Cardiac muscle cell (in vitro differentiated cells and primary cell): Measurements from ENCODE around the gene PTPRK. TPM values are rescaled to one million over a fixed set of nuclear protein-coding genes. Genes with fewer than 3 reads are reported as not detected.
A peak's percentile ranks its signal among the peaks of the same experiment; 100 is the strongest.

Experiments
- DNase-seq, 2 donors: peaks; one replicate each; pipeline versions ENCODE4 v3.0.0 to v3.0.0-alpha.2; 2010 to 2017; ENCODE audit warnings: low read depth in 1 of 2, low spot score in 1 of 2
- H3K27ac ChIP-seq: fragments of 200-600 bp; sonication (generic); 2 replicates; pipeline ENCODE4 v1.5.1; 2016
- H3K27me3 ChIP-seq: fragments of 200-600 bp; sonication (generic); 2 replicates; pipeline ENCODE4 v1.6.0; 2016; ENCODE audit warnings: control low read depth
- H3K36me3 ChIP-seq: fragments of 200-600 bp; sonication (generic); 2 replicates; pipeline ENCODE4 v1.5.1; 2016; ENCODE audit warnings: control low read depth
- H3K4me1 ChIP-seq: fragments of 200-600 bp; sonication (generic); 2 replicates; pipeline ENCODE4 v1.8.1; 2017; ENCODE audit warnings: low read depth, mild to moderate bottlenecking, mixed run types
- H3K4me3 ChIP-seq: fragments of 200-600 bp; sonication (generic); 2 replicates; pipeline ENCODE4 v1.5.1; 2016; ENCODE audit warnings: mild to moderate bottlenecking
- H3K9me3 ChIP-seq: fragments of 200-600 bp; sonication (generic); 2 replicates; pipeline ENCODE4 v1.5.1; 2017; ENCODE audit warnings: low read depth, mild to moderate bottlenecking, control low read depth
- CTCF ChIP-seq: IDR thresholded peaks from 2 replicates; pipeline ENCODE4 v1.5.1; 2012; ENCODE audit warnings: low read depth, mild to moderate bottlenecking, low read length
- polyA plus RNA-seq: library from polyadenylated mRNA; unstranded; fragments of >200 nt; fragmentation: Nextera tagmentation; extraction: Ambion mirVana; gene quantifications from 2 replicates; pipeline ENCODE4 v1.2.1, GENCODE V29; 2016
- total RNA-seq: library from RNA; depleted of rRNA; stranded (reverse); fragments of >200 nt; gene quantifications from 2 replicates; pipeline ENCODE4 v1.2.3, GENCODE V29; 2016

PTPRK gene
- total and polyA plus RNA-seq, 2 experiments from 2014 or later, result 48.3 to 73.1 TPM

- no peaks in the 10 kb centered on the region for H3K27me3 ChIP-seq
- TF ChIP-seq CTCF, result no peak
- H3K27ac ChIP-seq, result peak overlapping the region; percentile 22
- H3K4me3 ChIP-seq, result no peak overlapping the region
- H3K4me1 ChIP-seq, result peaks cover 60% of the 10 kb centered on the region
- no peak for DNase-seq
- no peaks in the 10 kb centered on the region for H3K36me3 ChIP-seq
- no peaks in the 10 kb centered on the region for H3K9me3 ChIP-seq
Observed at GRCh38 chr6:128319946-128320345, 200.5 kb downstream of the PTPRK start.

GRCh38 chr6:128319157-128319556 lies 201.2 kb downstream of the PTPRK start:
- no peaks in the 10 kb centered on the region for H3K36me3 ChIP-seq
- H3K27ac ChIP-seq, result peak overlapping the region; percentile 32
- no peaks in the 10 kb centered on the region for H3K9me3 ChIP-seq
- TF ChIP-seq CTCF, result no peak
- no peak for DNase-seq
- H3K27me3 ChIP-seq, result no peaks in the 10 kb centered on the region
- no peak overlapping the region for H3K4me3 ChIP-seq
- peaks cover 61% of the 10 kb centered on the region for H3K4me1 ChIP-seq

GRCh38 chr6:128316258-128316929 lies 204.0 kb downstream of the PTPRK start:
- TF ChIP-seq CTCF, result no peak
- peak overlapping the region; percentile 84 for H3K27ac ChIP-seq
- no peaks in the 10 kb centered on the region for H3K9me3 ChIP-seq

GRCh38 chr6:128314190-128314589 lies 206.2 kb downstream of the PTPRK start:
- no peak for TF ChIP-seq CTCF
- Histone ChIP-seq H3K9me3 (no peaks in the 10 kb centered on the region), H3K4me1 (peaks cover 88% of the 10 kb centered on the region), H3K4me3 (no peak overlapping the region), H3K27ac (peak overlapping the region; percentile 84), H3K27me3 (no peaks in the 10 kb centered on the region), H3K36me3 (no peaks in the 10 kb centered on the region)
- DNase-seq, result no peak

More at GRCh38 chr6:128316258-128316929, 204.0 kb downstream of the PTPRK start:
- H3K27me3 ChIP-seq, result no peaks in the 10 kb centered on the region
- peaks cover 89% of the 10 kb centered on the region for H3K4me1 ChIP-seq
- no peak overlapping the region for H3K4me3 ChIP-seq
- no peak for DNase-seq
- H3K36me3 ChIP-seq, result no peaks in the 10 kb centered on the region

- no peak for TF ChIP-seq CTCF
- peaks cover 74% of the 10 kb centered on the region for H3K4me1 ChIP-seq
- H3K27me3 ChIP-seq, result no peaks in the 10 kb centered on the region
- no peak overlapping the region for H3K4me3 ChIP-seq
- DNase-seq, result no peak
- peak overlapping the region; percentile 84 for H3K27ac ChIP-seq
- no peaks in the 10 kb centered on the region for H3K9me3 ChIP-seq
- H3K36me3 ChIP-seq, result no peaks in the 10 kb centered on the region
Observed at GRCh38 chr6:128311944-128312570, 208.3 kb downstream of the PTPRK start.
